ENCODE results near the gene FAM216B.

- TF ChIP-seq EZH2 (IDR thresholded peaks at IDR 0.05; ENCODE audit: borderline replicate concordance, control insufficient read depth, low read depth, low read length) = no peak
- no peak for TF ChIP-seq BRCA1 (IDR thresholded peaks at IDR 0.05; ENCODE audit: low read depth, low read length)
- no peak for TF ChIP-seq REST (IDR thresholded peaks at IDR 0.05; ENCODE audit: low read depth, low read length)
- TF ChIP-seq MAX (IDR thresholded peaks at IDR 0.05; ENCODE audit: low read depth, low read length) = no peak
Measured at GRCh38 chr13:42786715-42787114, 5.3 kb downstream of the FAM216B start.

Data from GM12878 (cell line).